A549 (cell line): Measurements from ENCODE around the gene ASCL2.

Experiments used
- CTCF ChIP-seq: fragments of >200 bp; sonication (Bioruptor Twin); formaldehyde crosslinking; IDR thresholded peaks from 3 replicates; pipeline ENCODE4 v1.5.1; 2016
- POLR2A ChIP-seq: IDR thresholded peaks from 2 replicates; pipeline ENCODE4 v1.6.1; 2012; ENCODE audit warnings: mild to moderate bottlenecking, low read length

- TF ChIP-seq CTCF, result no peak
- TF ChIP-seq POLR2A, result no peak
These were observed 35.4 kb downstream of the ASCL2 start for GRCh38 chr11:2234963-2235362.
